GM12878 (cell line): ENCODE results near the gene CHCT1. TPM values are rescaled to one million over a fixed set of nuclear protein-coding genes. Genes with fewer than 3 reads are reported as not detected.

Source experiments
- CREB1 ChIP-seq: IDR thresholded peaks from 2 replicates; pipeline ENCODE4 v1.6.1; 2012; ENCODE audit warnings: low read depth, mild to moderate bottlenecking, inconsistent platforms
- FOS ChIP-seq: IDR thresholded peaks from 3 replicates; pipeline ENCODE4 v1.6.1; 2011; ENCODE audit warnings: borderline replicate concordance; ENCODE audit not compliant: insufficient read length; ENCODE audit errors: extremely low read depth
- IKZF2 ChIP-seq, 2 experiments: fragments of 450-650 bp; IDR thresholded peaks; 2 replicates each; pipeline ENCODE4 v1.6.1; 2017; ENCODE audit warnings: mild to moderate bottlenecking in 2 of 2, moderate library complexity in 2 of 2
- MEF2A ChIP-seq: IDR thresholded peaks from 2 replicates; pipeline ENCODE4 v1.6.1; 2011; ENCODE audit warnings: low read depth, mild to moderate bottlenecking, low read length, moderate library complexity; ENCODE audit not compliant: insufficient read depth
- MXI1 ChIP-seq: fragments of 150-350 bp; IDR thresholded peaks from 2 replicates; pipeline ENCODE4 v1.6.1; 2011; ENCODE audit warnings: low read depth, mild to moderate bottlenecking, inconsistent platforms, low read length, improper control_type of control experiment
- MYC ChIP-seq: IDR thresholded peaks from 2 replicates; pipeline ENCODE4 v1.6.1; 2011; ENCODE audit warnings: mild to moderate bottlenecking, low read length, moderate library complexity, inconsistent platforms; ENCODE audit not compliant: insufficient read depth, insufficient replicate concordance, insufficient read length, severe bottlenecking
- NFIC ChIP-seq: IDR thresholded peaks from 2 replicates; pipeline ENCODE4 v1.6.1; 2012; ENCODE audit warnings: low read depth, mild to moderate bottlenecking, inconsistent platforms, low read length, moderate library complexity
- SPI1 ChIP-seq: IDR thresholded peaks from 2 replicates; pipeline ENCODE4 v1.6.1; 2011; ENCODE audit warnings: low read depth, mild to moderate bottlenecking, low read length, moderate library complexity, borderline replicate concordance; ENCODE audit not compliant: insufficient read depth
- polyA plus RNA-seq, 11 experiments: library from polyadenylated mRNA; depleted of rRNA in 4 of 11; unstranded in 6 of 11; stranded (reverse) in 5 of 11; fragments of >200 nt; fragmentation: Nextera tagmentation in 4 of 11; fragmentation: Illumina TruSeq in 1 of 11; extraction: Ambion mirVana in 4 of 11; extraction: Trizol in 1 of 11; gene quantifications; 1 replicate in 1 of 11; 2 replicates in 10 of 11; pipeline versions ENCODE4 v1.2.1 to v1.2.3, GENCODE V29; 2011 to 2016; ENCODE audit warnings: inconsistent platforms in 2 of 11, missing spikeins in 2 of 11, low read depth in 1 of 11
- total RNA-seq, 4 experiments: library from RNA; depleted of rRNA in 3 of 4; stranded (reverse); fragments of >200 nt in 3 of 4; fragmentation: Illumina TruSeq in 1 of 4; extraction: Trizol in 1 of 4; gene quantifications; 2 replicates each; pipeline versions ENCODE4 v1.2.1 to v1.2.3, GENCODE V29; 2013 to 2021
- TF ChIP-seq, protein P1 (sequence below): fragments of 450-650 bp; formaldehyde crosslinking; IDR thresholded peaks from 2 replicates; pipeline ENCODE4 v1.5.0; 2022; ENCODE audit warnings: mild to moderate bottlenecking, missing genetic modification characterization
- TF ChIP-seq, protein P2 (sequence below): IDR thresholded peaks from 2 replicates; pipeline ENCODE4 v1.6.1; 2011; ENCODE audit warnings: low read depth, low read length, improper control_type of control experiment, borderline replicate concordance
- TF ChIP-seq, protein P3 (sequence below): fragments of 450-650 bp; IDR thresholded peaks from 2 replicates; pipeline ENCODE4 v1.6.1; 2017; ENCODE audit warnings: mild to moderate bottlenecking
- TF ChIP-seq, protein P4 (sequence below): fragments of 450-650 bp; IDR thresholded peaks from 2 replicates; pipeline ENCODE4 v1.6.1; 2014; ENCODE audit warnings: mild to moderate bottlenecking
- TF ChIP-seq, protein P5 (sequence below): IDR thresholded peaks from 2 replicates; pipeline ENCODE4 v1.6.1; 2012; ENCODE audit warnings: low read length, inconsistent platforms
- TF ChIP-seq, protein P6 (sequence below): fragments of 450-650 bp; IDR thresholded peaks from 2 replicates; pipeline ENCODE4 v1.6.1; 2017; ENCODE audit warnings: mild to moderate bottlenecking, moderate library complexity

The CHCT1 gene
- total and polyA plus RNA-seq, 10 of the 15 experiments (the other 5 are each of a cell fraction or from before 2014, with no cell fraction given): 0.23 to 0.35 TPM; not detected in 8

DNA sequence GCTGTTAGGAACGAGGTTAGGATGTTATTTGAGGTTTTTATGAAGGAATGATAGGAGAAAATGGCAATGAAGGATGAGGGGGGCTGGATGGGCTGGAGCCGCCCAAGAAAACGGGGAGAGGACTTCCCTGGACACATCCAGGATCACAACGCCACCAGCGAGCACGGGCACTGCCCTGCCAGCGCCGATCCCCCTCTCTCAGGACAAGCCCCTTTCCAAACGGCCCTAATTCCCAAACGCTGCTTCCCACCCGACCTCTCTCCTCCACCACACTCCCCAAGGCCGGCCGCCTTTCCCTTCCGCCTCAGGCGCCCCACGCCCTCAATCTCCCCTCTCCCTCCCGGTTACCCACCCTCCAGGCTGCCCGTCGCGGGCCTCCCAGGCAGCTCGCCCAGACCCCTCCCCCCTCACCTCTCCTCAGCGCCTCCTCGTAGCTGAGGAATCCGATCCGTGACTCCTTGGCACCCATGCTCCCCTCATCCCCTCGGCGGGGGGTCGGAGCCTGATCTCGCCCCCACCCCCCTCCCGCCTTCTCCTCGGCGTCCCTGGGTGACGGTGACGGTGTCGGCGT, 30.7 kb upstream of the CHCT1 start (continued):
- no peak for TF ChIP-seq MXI1
- no peak for TF ChIP-seq MYC
- no peak for TF ChIP-seq NFIC
- no peak; a peak in 1 of 4 replicates for TF ChIP-seq IKZF2 (IDR thresholded peaks at IDR 0.05)
- no peak for TF ChIP-seq MEF2A
- TF ChIP-seq, protein P1, sequence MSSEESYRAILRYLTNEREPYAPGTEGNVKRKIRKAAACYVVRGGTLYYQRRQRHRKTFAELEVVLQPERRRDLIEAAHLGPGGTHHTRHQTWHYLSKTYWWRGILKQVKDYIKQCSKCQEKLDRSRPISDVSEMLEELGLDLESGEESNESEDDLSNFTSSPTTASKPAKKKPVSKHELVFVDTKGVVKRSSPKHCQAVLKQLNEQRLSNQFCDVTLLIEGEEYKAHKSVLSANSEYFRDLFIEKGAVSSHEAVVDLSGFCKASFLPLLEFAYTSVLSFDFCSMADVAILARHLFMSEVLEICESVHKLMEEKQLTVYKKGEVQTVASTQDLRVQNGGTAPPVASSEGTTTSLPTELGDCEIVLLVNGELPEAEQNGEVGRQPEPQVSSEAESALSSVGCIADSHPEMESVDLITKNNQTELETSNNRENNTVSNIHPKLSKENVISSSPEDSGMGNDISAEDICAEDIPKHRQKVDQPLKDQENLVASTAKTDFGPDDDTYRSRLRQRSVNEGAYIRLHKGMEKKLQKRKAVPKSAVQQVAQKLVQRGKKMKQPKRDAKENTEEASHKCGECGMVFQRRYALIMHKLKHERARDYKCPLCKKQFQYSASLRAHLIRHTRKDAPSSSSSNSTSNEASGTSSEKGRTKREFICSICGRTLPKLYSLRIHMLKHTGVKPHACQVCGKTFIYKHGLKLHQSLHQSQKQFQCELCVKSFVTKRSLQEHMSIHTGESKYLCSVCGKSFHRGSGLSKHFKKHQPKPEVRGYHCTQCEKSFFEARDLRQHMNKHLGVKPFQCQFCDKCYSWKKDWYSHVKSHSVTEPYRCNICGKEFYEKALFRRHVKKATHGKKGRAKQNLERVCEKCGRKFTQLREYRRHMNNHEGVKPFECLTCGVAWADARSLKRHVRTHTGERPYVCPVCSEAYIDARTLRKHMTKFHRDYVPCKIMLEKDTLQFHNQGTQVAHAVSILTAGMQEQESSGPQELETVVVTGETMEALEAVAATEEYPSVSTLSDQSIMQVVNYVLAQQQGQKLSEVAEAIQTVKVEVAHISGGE (CRISPR knock-in tag): no peak
- no peak for TF ChIP-seq CREB1
- TF ChIP-seq, protein P2, sequence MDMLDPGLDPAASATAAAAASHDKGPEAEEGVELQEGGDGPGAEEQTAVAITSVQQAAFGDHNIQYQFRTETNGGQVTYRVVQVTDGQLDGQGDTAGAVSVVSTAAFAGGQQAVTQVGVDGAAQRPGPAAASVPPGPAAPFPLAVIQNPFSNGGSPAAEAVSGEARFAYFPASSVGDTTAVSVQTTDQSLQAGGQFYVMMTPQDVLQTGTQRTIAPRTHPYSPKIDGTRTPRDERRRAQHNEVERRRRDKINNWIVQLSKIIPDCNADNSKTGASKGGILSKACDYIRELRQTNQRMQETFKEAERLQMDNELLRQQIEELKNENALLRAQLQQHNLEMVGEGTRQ: no peak
- TF ChIP-seq, protein P3, sequence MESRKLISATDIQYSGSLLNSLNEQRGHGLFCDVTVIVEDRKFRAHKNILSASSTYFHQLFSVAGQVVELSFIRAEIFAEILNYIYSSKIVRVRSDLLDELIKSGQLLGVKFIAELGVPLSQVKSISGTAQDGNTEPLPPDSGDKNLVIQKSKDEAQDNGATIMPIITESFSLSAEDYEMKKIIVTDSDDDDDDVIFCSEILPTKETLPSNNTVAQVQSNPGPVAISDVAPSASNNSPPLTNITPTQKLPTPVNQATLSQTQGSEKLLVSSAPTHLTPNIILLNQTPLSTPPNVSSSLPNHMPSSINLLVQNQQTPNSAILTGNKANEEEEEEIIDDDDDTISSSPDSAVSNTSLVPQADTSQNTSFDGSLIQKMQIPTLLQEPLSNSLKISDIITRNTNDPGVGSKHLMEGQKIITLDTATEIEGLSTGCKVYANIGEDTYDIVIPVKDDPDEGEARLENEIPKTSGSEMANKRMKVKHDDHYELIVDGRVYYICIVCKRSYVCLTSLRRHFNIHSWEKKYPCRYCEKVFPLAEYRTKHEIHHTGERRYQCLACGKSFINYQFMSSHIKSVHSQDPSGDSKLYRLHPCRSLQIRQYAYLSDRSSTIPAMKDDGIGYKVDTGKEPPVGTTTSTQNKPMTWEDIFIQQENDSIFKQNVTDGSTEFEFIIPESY: no peak
- TF ChIP-seq, protein P4, sequence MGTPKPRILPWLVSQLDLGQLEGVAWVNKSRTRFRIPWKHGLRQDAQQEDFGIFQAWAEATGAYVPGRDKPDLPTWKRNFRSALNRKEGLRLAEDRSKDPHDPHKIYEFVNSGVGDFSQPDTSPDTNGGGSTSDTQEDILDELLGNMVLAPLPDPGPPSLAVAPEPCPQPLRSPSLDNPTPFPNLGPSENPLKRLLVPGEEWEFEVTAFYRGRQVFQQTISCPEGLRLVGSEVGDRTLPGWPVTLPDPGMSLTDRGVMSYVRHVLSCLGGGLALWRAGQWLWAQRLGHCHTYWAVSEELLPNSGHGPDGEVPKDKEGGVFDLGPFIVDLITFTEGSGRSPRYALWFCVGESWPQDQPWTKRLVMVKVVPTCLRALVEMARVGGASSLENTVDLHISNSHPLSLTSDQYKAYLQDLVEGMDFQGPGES: no peak
- TF ChIP-seq, protein P5, sequence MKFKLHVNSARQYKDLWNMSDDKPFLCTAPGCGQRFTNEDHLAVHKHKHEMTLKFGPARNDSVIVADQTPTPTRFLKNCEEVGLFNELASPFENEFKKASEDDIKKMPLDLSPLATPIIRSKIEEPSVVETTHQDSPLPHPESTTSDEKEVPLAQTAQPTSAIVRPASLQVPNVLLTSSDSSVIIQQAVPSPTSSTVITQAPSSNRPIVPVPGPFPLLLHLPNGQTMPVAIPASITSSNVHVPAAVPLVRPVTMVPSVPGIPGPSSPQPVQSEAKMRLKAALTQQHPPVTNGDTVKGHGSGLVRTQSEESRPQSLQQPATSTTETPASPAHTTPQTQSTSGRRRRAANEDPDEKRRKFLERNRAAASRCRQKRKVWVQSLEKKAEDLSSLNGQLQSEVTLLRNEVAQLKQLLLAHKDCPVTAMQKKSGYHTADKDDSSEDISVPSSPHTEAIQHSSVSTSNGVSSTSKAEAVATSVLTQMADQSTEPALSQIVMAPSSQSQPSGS: no peak
- TF ChIP-seq SPI1: no peak
- TF ChIP-seq FOS: no peak
- TF ChIP-seq, protein P6, sequence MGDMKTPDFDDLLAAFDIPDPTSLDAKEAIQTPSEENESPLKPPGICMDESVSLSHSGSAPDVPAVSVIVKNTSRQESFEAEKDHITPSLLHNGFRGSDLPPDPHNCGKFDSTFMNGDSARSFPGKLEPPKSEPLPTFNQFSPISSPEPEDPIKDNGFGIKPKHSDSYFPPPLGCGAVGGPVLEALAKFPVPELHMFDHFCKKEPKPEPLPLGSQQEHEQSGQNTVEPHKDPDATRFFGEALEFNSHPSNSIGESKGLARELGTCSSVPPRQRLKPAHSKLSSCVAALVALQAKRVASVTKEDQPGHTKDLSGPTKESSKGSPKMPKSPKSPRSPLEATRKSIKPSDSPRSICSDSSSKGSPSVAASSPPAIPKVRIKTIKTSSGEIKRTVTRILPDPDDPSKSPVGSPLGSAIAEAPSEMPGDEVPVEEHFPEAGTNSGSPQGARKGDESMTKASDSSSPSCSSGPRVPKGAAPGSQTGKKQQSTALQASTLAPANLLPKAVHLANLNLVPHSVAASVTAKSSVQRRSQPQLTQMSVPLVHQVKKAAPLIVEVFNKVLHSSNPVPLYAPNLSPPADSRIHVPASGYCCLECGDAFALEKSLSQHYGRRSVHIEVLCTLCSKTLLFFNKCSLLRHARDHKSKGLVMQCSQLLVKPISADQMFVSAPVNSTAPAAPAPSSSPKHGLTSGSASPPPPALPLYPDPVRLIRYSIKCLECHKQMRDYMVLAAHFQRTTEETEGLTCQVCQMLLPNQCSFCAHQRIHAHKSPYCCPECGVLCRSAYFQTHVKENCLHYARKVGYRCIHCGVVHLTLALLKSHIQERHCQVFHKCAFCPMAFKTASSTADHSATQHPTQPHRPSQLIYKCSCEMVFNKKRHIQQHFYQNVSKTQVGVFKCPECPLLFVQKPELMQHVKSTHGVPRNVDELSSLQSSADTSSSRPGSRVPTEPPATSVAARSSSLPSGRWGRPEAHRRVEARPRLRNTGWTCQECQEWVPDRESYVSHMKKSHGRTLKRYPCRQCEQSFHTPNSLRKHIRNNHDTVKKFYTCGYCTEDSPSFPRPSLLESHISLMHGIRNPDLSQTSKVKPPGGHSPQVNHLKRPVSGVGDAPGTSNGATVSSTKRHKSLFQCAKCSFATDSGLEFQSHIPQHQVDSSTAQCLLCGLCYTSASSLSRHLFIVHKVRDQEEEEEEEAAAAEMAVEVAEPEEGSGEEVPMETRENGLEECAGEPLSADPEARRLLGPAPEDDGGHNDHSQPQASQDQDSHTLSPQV: no peak
